Panc1 (cell line): ENCODE measurements around the gene IGF1R.

Source experiments
- POLR2AphosphoS5 ChIP-seq: IDR thresholded peaks from 2 replicates; pipeline ENCODE4 v1.6.1; 2012; ENCODE audit warnings: mild to moderate bottlenecking, low read depth, low read length, moderate library complexity
- SIN3A ChIP-seq: IDR thresholded peaks from 2 replicates; pipeline ENCODE4 v1.6.1; 2012; ENCODE audit warnings: low read depth, mild to moderate bottlenecking, low read length, moderate library complexity, borderline replicate concordance; ENCODE audit not compliant: insufficient read depth
- TCF7L2 ChIP-seq: IDR thresholded peaks from 2 replicates; pipeline ENCODE4 v1.6.1; 2011; ENCODE audit warnings: mild to moderate bottlenecking, low read depth, low read length, inconsistent platforms
- TF ChIP-seq, protein P1 (sequence below): fragments of 450-650 bp; IDR thresholded peaks from 2 replicates; pipeline ENCODE4 v1.5.1; 2017; ENCODE audit warnings: mild to moderate bottlenecking
- TF ChIP-seq, protein P2 (sequence below), 2 experiments: IDR thresholded peaks; 2 replicates each; pipeline ENCODE4 v1.6.1; 2011 to 2012; ENCODE audit warnings: low read depth in 2 of 2, control low read depth in 1 of 2, low read length in 1 of 2, mild to moderate bottlenecking in 1 of 2, moderate library complexity in 1 of 2; ENCODE audit not compliant: insufficient read depth in 1 of 2

- TF ChIP-seq, protein P1, sequence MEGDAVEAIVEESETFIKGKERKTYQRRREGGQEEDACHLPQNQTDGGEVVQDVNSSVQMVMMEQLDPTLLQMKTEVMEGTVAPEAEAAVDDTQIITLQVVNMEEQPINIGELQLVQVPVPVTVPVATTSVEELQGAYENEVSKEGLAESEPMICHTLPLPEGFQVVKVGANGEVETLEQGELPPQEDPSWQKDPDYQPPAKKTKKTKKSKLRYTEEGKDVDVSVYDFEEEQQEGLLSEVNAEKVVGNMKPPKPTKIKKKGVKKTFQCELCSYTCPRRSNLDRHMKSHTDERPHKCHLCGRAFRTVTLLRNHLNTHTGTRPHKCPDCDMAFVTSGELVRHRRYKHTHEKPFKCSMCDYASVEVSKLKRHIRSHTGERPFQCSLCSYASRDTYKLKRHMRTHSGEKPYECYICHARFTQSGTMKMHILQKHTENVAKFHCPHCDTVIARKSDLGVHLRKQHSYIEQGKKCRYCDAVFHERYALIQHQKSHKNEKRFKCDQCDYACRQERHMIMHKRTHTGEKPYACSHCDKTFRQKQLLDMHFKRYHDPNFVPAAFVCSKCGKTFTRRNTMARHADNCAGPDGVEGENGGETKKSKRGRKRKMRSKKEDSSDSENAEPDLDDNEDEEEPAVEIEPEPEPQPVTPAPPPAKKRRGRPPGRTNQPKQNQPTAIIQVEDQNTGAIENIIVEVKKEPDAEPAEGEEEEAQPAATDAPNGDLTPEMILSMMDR = no peak
- TF ChIP-seq, protein P2, sequence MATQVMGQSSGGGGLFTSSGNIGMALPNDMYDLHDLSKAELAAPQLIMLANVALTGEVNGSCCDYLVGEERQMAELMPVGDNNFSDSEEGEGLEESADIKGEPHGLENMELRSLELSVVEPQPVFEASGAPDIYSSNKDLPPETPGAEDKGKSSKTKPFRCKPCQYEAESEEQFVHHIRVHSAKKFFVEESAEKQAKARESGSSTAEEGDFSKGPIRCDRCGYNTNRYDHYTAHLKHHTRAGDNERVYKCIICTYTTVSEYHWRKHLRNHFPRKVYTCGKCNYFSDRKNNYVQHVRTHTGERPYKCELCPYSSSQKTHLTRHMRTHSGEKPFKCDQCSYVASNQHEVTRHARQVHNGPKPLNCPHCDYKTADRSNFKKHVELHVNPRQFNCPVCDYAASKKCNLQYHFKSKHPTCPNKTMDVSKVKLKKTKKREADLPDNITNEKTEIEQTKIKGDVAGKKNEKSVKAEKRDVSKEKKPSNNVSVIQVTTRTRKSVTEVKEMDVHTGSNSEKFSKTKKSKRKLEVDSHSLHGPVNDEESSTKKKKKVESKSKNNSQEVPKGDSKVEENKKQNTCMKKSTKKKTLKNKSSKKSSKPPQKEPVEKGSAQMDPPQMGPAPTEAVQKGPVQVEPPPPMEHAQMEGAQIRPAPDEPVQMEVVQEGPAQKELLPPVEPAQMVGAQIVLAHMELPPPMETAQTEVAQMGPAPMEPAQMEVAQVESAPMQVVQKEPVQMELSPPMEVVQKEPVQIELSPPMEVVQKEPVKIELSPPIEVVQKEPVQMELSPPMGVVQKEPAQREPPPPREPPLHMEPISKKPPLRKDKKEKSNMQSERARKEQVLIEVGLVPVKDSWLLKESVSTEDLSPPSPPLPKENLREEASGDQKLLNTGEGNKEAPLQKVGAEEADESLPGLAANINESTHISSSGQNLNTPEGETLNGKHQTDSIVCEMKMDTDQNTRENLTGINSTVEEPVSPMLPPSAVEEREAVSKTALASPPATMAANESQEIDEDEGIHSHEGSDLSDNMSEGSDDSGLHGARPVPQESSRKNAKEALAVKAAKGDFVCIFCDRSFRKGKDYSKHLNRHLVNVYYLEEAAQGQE (IDR thresholded peaks at IDR 0.05; ENCODE audit: insufficient read depth in 1 of 2, low read depth in 2 of 2, low read length in 1 of 2) = no peak
- no peak for TF ChIP-seq TCF7L2
- no peak for TF ChIP-seq SIN3A
- TF ChIP-seq POLR2AphosphoS5 = no peak
Observed at GRCh38 chr15:98676586-98677270, 28.4 kb downstream of the IGF1R start.
